Neural progenitor cell (in vitro differentiated cells): ENCODE data around the gene FRRS1. TPM values are rescaled to one million over a fixed set of nuclear protein-coding genes. Genes with fewer than 3 reads are reported as not detected.

Experiments
- DNase-seq: peaks from one replicate; pipeline ENCODE4 v3.0.0-alpha.2; 2016; ENCODE audit warnings: low spot score
- H2AFZ ChIP-seq: fragments of 200-600 bp; sonication (generic); replicated peaks from 2 replicates; pipeline ENCODE4 v1.6.1; 2016; ENCODE audit warnings: antibody characterized with exemption
- H3F3A ChIP-seq: fragments of 200-600 bp; sonication (generic); 2 replicates; pipeline ENCODE4 v1.6.1; 2016; ENCODE audit warnings: antibody characterized with exemption, low read depth
- H3K27ac ChIP-seq: fragments of 200-600 bp; sonication (generic); 2 replicates; pipeline ENCODE4 v1.5.1; 2016; ENCODE audit warnings: mild to moderate bottlenecking
- H3K27me3 ChIP-seq: fragments of 200-600 bp; sonication (generic); 2 replicates; pipeline ENCODE4 v1.6.1; 2016; ENCODE audit warnings: mild to moderate bottlenecking, moderate library complexity
- H3K36me3 ChIP-seq: fragments of 200-600 bp; sonication (generic); 2 replicates; pipeline ENCODE4 v1.5.1; 2016
- H3K4me1 ChIP-seq: fragments of 200-600 bp; sonication (generic); 2 replicates; pipeline ENCODE4 v1.6.1; 2016; ENCODE audit warnings: mixed run types
- H3K4me2 ChIP-seq: fragments of 200-600 bp; sonication (generic); 2 replicates; pipeline ENCODE4 v1.6.1; 2016
- H3K4me3 ChIP-seq: fragments of 200-600 bp; sonication (generic); 2 replicates; pipeline ENCODE4 v1.5.1; 2016
- H3K79me2 ChIP-seq: fragments of 200-600 bp; sonication (generic); 2 replicates; pipeline ENCODE4 v1.6.1; 2016; ENCODE audit warnings: low read depth
- H3K9ac ChIP-seq: fragments of 200-600 bp; sonication (generic); 2 replicates; pipeline ENCODE4 v1.6.1; 2016
- H3K9me3 ChIP-seq: fragments of 200-600 bp; sonication (generic); 2 replicates; pipeline ENCODE4 v1.5.1; 2016; ENCODE audit warnings: low read depth
- H4K20me1 ChIP-seq: fragments of 200-600 bp; sonication (generic); 2 replicates; pipeline ENCODE4 v1.6.1; 2016; ENCODE audit warnings: low read depth
- H3K27ac Mint-ChIP-seq: 3 replicates; pipeline ENCODE4 v1.8.0; 2021; ENCODE audit warnings: mixed read lengths
- H3K27me3 Mint-ChIP-seq: 2 replicates; pipeline ENCODE4 v1.8.0; 2022; ENCODE audit warnings: low read depth, mild to moderate bottlenecking, inconsistent platforms, moderate library complexity, mixed read lengths; ENCODE audit not compliant: insufficient read depth
- H3K36me3 Mint-ChIP-seq: 3 replicates; pipeline ENCODE4 v1.8.0; 2021; ENCODE audit warnings: mixed read lengths
- H3K4me1 Mint-ChIP-seq: 3 replicates; pipeline ENCODE4 v1.8.0; 2021; ENCODE audit warnings: mixed read lengths
- H3K4me3 Mint-ChIP-seq: 3 replicates; pipeline ENCODE4 v1.8.0; 2021; ENCODE audit warnings: mild to moderate bottlenecking, moderate library complexity, mixed read lengths
- H3K9me3 Mint-ChIP-seq: 3 replicates; pipeline ENCODE4 v1.8.0; 2020; ENCODE audit warnings: mixed read lengths
- CTCF ChIP-seq: fragments of 200-600 bp; sonication (generic); IDR thresholded peaks from 2 replicates; pipeline ENCODE4 v1.5.1; 2017; ENCODE audit warnings: antibody characterized with exemption, mild to moderate bottlenecking
- EZH2 ChIP-seq: fragments of 200-600 bp; sonication (generic); IDR thresholded peaks from 2 replicates; pipeline ENCODE4 v1.6.1; 2017; ENCODE audit warnings: antibody characterized with exemption, mild to moderate bottlenecking, moderate library complexity
- EZH2phosphoT487 ChIP-seq: fragments of 200-600 bp; sonication (generic); IDR thresholded peaks from 2 replicates; pipeline ENCODE4 v1.6.1; 2017; ENCODE audit warnings: antibody characterized with exemption
- total RNA-seq: library from RNA; depleted of rRNA; stranded (reverse); fragments of >200 nt; gene quantifications from 2 replicates; pipeline ENCODE4 v1.2.3, GENCODE V29; 2015; ENCODE audit warnings: low replicate concordance

The FRRS1 gene
- total RNA-seq, 1 donor from 2014 or later, result 5.1 TPM

GRCh38 chr1:99723251-99723650 is 43.2 kb downstream of the FRRS1 start:
- H3K27ac ChIP-seq, result no peak overlapping the region
- DNase-seq, result no peak
- Mint-ChIP-seq H3K4me3 (no peak overlapping the region), H3K9me3 (no peaks in the 10 kb centered on the region), H3K4me1 (peaks cover 15% of the 10 kb centered on the region), H3K36me3 (no peaks in the 10 kb centered on the region), H3K27me3 (no peaks in the 10 kb centered on the region), H3K27ac (no peak overlapping the region)
- H3K79me2 ChIP-seq, result no peaks in the 10 kb centered on the region
- H4K20me1 ChIP-seq, result no peaks in the 10 kb centered on the region
- no peak overlapping the region for H3K9ac ChIP-seq
- peaks cover 15% of the 10 kb centered on the region for H3K4me1 ChIP-seq
- H2AFZ ChIP-seq, result no peak overlapping the region
- no peak overlapping the region for H3K4me3 ChIP-seq
- no peaks in the 10 kb centered on the region for H3F3A ChIP-seq
- H3K36me3 ChIP-seq, result no peaks in the 10 kb centered on the region
- no peaks in the 10 kb centered on the region for H3K27me3 ChIP-seq
- no peak overlapping the region for H3K4me2 ChIP-seq
- H3K9me3 ChIP-seq, result no peaks in the 10 kb centered on the region
- TF ChIP-seq CTCF (no peak), EZH2phosphoT487 (no peak), EZH2 (no peak)

GRCh38 chr1:99717005-99717404 is 49.4 kb downstream of the FRRS1 start:
- Histone ChIP-seq H3K4me3 (no peak overlapping the region), H3K36me3 (no peaks in the 10 kb centered on the region), H3K4me2 (no peak overlapping the region), H3K27me3 (no peaks in the 10 kb centered on the region), H2AFZ (no peak overlapping the region), H3K79me2 (no peaks in the 10 kb centered on the region), H4K20me1 (no peaks in the 10 kb centered on the region), H3K4me1 (no peaks in the 10 kb centered on the region), H3K9ac (no peak overlapping the region), H3K27ac (no peak overlapping the region), H3F3A (no peaks in the 10 kb centered on the region), H3K9me3 (no peaks in the 10 kb centered on the region)
- Mint-ChIP-seq H3K27ac (no peak overlapping the region), H3K27me3 (no peaks in the 10 kb centered on the region), H3K9me3 (no peaks in the 10 kb centered on the region), H3K4me1 (no peaks in the 10 kb centered on the region), H3K4me3 (no peak overlapping the region), H3K36me3 (no peaks in the 10 kb centered on the region)
- TF ChIP-seq EZH2phosphoT487 (no peak), EZH2 (no peak), CTCF (no peak)
- DNase-seq, result no peak

GRCh38 chr1:99713006-99713405 is 53.4 kb downstream of the FRRS1 start:
- DNase-seq, result no peak
- Histone ChIP-seq H3K79me2 (no peaks in the 10 kb centered on the region), H3K27me3 (no peaks in the 10 kb centered on the region), H3K27ac (no peak overlapping the region), H3F3A (no peaks in the 10 kb centered on the region), H2AFZ (no peak overlapping the region), H3K9ac (no peak overlapping the region), H3K36me3 (no peaks in the 10 kb centered on the region), H3K4me3 (no peak overlapping the region), H3K4me1 (no peaks in the 10 kb centered on the region), H3K9me3 (no peaks in the 10 kb centered on the region), H4K20me1 (no peaks in the 10 kb centered on the region), H3K4me2 (no peak overlapping the region)
- Mint-ChIP-seq H3K36me3 (no peaks in the 10 kb centered on the region), H3K4me3 (no peak overlapping the region), H3K27ac (no peak overlapping the region), H3K9me3 (no peaks in the 10 kb centered on the region), H3K4me1 (no peaks in the 10 kb centered on the region), H3K27me3 (no peaks in the 10 kb centered on the region)
- no peak for TF ChIP-seq EZH2
- no peak for TF ChIP-seq EZH2phosphoT487
- TF ChIP-seq CTCF, result no peak

GRCh38 chr1:99710994-99711393 is 55.4 kb downstream of the FRRS1 start:
- H4K20me1 ChIP-seq, result no peaks in the 10 kb centered on the region
- H3K36me3 ChIP-seq, result no peaks in the 10 kb centered on the region

More at GRCh38 chr1:99710994-99711393, 55.4 kb downstream of the FRRS1 start:
- Mint-ChIP-seq H3K9me3 (no peaks in the 10 kb centered on the region), H3K36me3 (no peaks in the 10 kb centered on the region), H3K27me3 (no peaks in the 10 kb centered on the region), H3K27ac (no peak overlapping the region), H3K4me1 (no peaks in the 10 kb centered on the region), H3K4me3 (no peak overlapping the region)
- no peak overlapping the region for H3K9ac ChIP-seq
- no peak overlapping the region for H3K27ac ChIP-seq
- no peaks in the 10 kb centered on the region for H3F3A ChIP-seq
- DNase-seq, result no peak
- no peaks in the 10 kb centered on the region for H3K27me3 ChIP-seq
- no peak overlapping the region for H3K4me2 ChIP-seq
- H3K4me1 ChIP-seq, result no peaks in the 10 kb centered on the region
- H3K79me2 ChIP-seq, result no peaks in the 10 kb centered on the region
- TF ChIP-seq EZH2, result no peak
- no peak for TF ChIP-seq EZH2phosphoT487
- TF ChIP-seq CTCF, result no peak
- H2AFZ ChIP-seq, result no peak overlapping the region
- H3K4me3 ChIP-seq, result no peak overlapping the region
- H3K9me3 ChIP-seq, result no peaks in the 10 kb centered on the region
